Stimulated activated CD4-positive, alpha-beta T cell treated with anti-CD3 and anti-CD28 coated beads, Interleukin-2, amount 100 ng/mL, for 48 hours (primary cell): ENCODE data around the gene ADAMTS17.

Experiments
- DNase-seq, 2 donors: peaks; one replicate each; pipeline ENCODE4 v3.0.0-alpha.2; 2020

ADAMTS17 gene

DNA sequence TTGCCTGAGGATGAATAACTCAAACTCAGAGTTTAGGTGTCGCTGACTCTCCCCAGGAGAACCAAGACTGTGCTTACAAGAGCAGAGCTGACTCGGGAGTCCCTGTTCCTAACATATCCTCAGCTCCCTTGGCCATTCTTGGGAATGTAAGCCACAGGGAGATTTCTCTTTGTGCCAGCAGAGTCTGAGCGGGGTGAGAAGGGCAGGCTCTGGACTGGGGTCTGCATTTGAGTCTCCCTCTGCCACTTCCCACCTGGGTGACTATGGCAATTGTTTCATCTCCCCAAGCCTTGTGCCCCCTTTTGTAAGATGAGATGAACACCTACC is 126.0 kb downstream of the ADAMTS17 start:
- no peak for DNase-seq

DNA sequence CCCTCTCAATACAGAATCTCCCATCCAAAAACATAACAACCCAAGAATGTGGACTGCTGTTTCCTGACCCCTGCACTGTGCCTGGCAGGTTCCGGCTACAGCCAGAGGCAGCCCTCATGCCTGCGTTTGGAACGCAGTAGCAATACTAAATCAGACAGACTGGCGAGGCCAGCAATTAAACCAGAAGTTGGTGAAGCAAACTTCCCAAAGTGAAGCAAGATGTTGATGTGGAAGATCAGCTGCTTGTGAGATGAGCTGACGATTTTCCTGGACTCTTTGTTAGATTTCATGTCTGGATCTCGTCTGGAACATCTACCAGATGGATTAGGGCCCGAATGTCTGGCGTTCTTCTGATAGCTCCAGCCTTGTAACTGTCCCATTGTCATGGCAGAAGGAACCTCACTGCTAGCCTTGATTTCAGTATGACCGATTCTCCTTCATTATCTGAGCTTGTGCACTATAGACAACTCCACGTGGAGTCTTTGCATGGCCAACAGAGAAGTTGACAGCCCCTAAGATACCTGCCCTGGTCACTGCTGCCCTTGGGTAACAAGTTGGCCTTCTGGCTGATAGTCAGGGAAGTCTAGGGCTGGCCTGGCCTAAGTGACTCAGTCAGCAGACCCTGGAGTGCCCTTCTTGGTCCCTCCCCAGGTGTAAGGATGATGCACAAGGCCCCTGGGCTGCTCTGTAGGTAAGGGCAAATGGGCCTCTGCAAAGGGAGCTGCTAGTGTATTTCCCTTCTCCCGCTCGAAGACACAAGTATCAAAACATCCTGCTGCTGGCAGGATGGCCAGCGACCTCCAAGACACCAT is 126.5 kb downstream of the ADAMTS17 start:
- no peak for DNase-seq

DNA sequence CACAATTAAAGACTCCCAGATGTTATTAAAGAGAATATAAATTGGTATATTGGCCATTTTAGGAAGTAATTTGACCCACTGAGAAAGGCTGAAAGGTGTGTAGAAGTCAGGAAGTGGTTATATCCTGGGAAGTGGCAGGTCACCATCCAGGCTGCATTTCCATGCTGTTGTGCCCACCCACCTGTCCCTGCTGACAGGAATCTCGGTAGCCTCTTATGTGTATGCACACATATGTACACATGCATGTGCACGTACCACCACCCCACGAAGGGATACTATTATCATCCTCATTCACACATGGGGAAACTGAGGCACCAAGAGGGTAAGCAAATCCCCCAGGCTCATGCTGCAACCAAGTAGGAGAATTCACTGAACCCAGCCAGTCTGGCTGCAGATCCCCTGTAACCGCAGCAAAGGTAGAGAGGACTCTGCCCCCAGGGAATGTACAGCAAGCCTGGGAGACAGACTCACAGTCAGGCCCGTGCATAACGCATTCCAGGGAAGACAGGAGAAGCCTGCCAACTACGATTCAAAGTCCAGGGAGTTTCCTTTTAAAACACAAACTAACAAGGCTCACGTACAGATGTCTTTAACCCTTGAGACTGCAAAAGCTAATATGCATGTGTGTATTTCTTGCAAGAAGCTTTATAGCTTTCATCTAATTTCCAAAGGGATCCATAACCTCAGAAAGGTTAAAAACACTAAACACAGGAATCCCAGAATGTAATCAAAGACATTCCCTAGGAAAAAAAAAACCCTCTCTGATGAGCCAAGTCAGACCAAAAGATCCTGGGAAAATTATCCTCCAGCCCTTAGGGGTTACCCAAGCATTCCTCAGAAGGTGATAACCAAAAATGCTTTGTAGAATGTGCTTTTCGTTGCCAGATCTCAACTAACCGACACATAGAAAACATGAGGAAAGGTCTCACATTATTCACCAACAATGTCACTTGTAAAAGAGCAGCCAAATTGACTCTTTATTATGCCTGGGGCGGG is 129.6 kb downstream of the ADAMTS17 start:
- DNase-seq = no peak

DNA sequence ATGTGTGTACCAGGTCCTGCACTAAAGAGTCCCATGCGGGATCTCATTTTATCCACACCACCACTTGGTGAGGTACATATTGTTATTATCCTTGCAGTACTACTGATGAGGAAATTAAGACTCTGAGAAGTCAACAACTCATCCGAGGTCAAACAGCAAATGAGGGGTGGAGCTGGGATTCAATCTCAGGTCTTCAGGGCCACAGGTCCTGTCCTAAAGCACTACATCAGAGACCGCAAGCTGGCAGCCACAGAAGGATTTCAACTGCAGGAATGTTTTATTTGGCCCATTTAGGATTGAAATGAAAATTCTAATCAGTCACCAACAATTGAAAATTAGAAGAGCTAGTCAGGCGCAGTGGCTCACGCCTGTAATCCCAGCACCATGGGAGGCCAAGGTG is 131.4 kb downstream of the ADAMTS17 start:
- DNase-seq = no peak

DNA sequence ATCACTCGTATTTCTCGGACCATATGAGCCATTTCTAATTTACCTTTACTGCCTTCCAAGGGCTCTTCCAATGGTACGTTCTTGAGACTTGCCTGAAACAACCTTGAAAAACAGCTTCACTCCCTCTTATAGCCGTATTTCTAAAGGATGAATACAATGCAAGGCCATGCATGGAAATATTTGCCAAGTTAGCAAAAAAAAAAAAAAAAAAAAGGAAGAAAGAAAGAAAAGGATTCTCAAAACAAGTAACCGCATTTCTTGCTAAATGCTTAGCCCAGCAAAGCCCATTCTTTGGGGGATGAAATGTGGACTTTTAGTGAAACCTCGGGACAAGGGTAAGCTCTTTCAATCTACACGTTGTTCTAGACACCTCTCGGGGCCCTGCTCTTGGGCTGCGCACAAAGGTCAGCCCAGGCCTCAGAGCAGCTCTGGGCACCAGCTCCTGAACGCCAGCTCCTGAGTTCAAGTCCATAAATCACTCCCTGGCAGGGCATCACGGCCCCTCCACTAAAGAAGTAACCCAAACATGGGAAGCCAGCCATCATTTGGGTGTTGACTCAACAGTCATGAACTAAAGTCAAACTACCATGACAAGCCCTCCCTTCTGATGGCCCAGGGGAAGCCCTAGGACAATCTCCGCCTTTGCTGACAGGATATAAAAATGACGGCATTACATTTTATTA is 132.7 kb downstream of the ADAMTS17 start:
- no peak for DNase-seq

DNA sequence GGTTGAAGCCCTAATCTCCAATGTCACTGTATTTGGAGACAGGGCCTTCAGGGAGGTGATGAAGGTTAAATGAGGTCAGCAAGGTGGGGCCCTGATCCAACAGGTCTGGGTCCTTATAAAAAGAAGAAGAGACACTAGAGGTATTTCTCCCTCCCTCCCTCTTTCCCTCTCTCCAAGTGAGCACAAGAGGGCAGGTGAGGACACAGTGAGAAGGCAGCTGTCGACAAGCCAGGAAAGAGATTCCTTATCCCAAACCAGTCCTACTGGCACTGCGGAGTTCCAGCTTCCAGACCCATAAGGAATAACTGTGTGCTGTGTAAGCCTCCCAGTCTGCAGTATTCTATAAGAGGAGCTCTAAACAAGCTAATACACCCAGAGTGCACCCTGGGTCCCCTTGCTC is 134.7 kb downstream of the ADAMTS17 start:
- no peak for DNase-seq

DNA sequence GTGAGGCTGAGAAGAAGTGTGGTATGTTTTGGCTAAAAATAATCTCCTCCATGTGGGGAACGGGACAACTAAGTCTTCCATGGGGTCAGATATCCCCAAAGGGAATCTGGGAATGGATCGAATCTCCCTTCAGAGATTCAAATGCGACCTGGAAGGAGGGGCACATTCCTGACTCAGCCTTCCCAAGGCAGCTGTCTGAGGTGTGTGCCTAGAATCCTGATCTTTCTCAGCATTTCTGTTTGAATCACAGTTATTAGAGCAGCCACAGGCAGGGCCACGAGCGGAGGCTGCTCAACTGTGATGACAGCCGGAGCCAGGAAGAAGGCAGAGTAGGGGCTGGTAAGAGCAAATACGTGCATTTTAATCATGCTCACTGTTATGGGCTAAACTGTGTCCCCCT is 135.1 kb downstream of the ADAMTS17 start:
- DNase-seq = no peak

DNA sequence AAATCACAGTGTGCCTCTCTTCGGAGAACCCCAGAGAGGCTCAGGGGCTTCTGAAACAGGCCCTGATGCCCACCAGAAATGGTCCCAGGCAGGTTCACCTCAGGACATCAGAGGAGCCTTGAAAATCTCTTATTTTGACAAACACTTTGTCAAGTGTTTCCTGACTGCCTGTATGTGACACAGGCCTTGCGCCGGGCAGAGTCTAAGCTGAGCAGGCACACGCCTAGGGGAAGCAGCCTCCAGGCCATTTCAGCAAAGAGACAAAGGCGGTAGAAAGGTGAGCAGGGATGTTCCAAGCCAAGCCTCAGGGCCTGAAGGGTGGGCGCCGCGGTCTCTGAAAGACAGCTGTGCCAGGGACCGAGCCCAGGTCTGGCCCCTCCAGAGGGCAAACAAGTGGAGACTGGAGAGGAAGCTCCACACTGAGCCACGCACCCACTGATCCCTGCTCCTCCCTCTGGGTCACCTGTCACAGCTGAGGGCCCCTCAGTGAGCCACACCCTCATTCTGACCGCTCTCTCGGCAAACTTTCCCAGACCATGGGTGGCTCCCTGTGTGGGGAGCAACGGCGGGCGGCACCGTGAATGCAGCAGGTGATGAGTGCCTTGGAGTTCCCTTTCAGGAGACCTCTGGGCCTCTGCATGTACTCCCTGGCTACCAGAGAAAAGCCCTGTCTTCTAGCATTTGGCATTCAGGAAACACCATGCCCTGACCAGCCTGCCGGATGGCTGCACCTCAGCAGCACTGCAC is 136.1 kb downstream of the ADAMTS17 start:
- no peak for DNase-seq

DNA sequence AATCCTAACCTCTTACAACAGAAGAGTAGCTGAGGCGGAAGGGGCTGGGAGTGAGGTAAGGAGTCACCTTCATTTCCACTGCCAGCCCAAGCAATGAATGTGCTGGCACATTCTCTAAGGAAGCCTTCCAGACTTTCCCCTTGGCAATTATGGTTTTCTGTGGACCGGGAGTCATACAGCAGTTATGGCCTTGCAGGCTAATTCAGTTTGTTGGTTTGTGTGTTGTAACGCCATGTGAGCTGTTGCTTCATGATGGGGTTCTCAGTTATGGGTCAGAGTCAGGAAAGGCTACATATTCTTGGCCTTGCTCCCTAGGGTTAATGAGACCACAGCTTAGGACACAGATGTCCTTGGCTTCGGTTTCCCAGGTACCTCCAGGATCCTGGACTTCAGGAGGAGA is 137.0 kb downstream of the ADAMTS17 start:
- DNase-seq = no peak

DNA sequence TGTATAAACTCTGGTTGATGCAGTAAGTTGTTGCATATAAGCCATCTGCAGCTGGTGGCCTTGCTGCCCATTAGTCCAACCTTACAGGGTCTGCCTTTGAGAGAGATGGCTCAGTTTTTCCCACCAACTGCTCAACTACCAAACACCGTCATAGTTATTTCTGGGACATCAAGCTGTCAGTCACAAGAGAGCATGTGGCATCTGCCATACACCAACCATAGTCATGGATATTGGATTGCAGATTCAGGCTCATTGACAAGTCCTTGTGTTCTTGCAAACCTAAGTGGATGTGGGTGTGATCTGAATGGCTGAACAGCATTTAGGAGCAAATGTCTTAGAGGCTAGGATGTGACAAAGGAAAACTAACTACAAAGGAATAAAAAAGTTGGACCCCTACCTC is 137.6 kb downstream of the ADAMTS17 start:
- DNase-seq = no peak

DNA sequence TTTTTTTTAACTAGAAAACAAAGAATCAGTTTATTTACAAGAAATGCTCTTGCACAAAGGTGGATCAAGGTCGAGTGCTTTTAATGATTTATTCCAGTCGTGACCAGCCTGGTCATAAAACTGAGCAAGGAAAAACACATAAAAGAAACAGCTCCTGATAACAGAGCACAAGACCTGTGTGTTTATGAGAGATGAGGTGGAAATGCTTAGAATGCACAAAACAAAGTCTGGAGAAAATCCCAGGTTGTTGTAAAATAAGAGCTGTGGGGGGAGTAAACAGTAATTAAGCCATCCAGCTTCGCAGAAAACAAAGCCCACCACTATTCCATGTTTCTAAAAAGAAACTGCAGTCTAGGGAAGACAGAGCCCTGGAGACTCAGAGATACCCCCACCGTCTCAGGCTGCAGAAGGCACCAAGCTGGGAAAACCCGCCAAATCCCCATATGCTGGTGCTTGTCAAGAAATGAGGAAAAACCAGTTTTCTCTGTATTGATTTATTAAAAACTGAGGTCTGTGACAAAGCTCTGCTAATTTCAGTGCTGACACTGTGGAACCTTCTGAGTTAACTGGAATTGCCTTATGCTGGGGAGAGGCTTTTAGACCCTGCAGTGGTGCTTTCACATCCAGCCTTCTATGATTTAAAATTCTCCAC is 139.3 kb downstream of the ADAMTS17 start:
- no peak for DNase-seq

DNA sequence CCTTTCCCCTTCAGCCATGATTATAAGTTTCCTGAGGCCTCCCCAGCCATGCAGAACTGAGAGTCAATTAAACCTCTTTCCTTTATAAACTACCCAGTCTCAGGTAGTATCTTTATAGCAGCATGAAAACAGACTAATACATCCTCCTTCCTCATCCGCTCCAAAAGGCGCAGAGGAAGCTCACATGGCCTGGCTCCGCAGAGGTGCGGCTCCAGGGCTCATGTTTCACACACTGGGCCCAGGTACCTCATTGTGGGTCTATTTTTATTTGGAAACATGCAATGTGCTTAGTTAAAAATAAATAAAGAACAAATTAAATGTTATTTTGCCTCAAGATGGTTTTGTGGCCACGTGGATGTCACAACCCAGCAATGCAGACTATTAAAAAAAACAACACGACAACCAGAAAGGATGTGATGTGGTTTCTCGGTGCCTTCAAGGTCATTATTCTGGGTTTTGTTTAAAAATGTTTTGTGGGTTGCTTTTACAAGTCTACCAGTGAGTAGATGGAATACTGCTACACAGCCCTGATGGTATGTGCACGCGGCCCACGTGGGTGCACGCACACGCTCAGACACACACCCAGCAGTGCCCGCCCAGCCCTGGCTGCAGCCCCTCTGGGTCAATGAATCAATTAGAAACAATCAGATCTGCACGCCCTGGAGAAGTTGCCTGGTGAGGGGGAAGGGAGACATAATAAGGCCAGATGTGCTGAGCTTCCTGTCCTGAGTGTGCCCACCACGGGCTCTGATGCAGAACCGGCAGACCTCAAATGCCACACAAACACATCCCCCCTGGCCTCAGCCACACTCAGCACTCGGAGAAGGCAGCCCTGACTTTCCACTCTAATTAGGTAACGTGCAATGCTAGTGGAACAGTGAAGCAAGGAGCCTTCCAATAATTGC is 140.1 kb downstream of the ADAMTS17 start:
- DNase-seq = no peak

DNA sequence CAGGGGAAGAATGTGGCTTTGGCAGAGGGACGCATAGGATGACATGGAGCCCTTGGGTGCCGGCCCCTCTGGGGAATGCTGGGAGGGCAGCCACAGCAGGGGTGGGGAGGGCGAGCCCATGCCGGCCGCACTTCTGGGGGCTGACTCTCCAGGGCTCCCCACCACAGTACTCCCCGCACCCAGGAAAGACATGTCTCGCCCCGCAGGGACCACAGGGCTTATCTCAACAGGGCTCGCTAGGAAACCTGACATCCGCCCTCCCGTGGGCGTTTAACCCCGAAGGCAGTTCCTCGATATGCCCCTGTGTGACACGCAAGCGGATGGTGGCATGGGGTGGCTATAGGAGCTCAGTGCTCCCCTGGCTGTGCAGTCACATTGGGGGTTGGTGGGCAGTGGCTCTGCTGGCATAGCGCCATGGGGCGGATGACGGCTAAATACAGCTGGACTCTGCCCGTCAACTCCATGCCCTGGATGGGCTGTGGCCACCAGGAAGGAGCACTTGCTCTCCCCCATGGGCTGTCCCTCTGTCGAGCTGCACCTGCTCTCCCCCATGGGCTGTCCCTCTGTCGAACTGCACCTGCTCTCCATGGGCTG is 141.4 kb downstream of the ADAMTS17 start:
- no peak for DNase-seq

DNA sequence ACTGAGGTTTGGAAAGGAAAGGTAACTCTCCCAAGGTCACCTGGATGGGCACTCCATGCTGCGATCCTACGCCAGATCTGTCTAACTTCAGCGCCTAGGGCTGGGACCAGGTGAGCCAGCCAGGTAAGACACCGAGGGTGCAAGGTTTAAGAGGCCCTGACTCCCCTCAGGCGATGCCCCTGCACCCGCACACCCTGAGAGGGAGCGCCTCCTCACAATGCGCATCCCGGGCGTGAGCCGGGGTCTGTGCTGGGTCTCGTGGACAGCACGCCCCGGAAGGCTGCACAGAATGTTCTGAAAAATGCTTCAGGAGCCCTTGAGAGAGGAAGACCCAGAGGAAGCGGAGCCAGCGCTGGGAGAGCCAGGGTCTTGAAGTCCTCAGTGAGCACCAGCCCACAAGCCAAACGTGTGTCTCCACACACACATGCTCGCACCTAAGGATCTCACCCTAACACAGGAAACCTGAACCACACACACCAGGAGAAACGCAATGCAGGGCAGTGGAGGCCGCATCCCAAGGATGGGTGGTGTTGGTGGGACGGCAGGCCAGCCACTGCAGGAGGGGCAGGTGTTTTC is 142.0 kb downstream of the ADAMTS17 start:
- DNase-seq = no peak

DNA sequence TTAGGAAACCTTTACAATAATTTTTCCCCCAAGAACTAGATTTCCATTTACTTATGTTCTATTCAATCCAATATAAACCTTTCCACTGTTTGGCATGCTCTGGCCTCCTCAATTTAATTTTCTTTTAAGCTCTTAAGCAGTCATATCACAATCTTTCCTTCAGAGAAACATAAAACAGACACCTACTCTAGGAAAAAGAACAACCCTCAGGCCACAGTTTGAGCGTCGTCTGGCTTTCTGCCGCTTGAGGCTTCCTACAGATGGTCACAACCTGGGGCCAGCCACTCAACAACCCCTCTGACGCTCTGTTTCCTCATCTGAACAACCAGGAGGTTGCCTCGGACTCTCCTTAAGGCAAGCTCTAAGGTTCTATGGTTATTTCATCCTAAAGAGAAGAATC is 143.3 kb downstream of the ADAMTS17 start:
- DNase-seq = no peak

DNA sequence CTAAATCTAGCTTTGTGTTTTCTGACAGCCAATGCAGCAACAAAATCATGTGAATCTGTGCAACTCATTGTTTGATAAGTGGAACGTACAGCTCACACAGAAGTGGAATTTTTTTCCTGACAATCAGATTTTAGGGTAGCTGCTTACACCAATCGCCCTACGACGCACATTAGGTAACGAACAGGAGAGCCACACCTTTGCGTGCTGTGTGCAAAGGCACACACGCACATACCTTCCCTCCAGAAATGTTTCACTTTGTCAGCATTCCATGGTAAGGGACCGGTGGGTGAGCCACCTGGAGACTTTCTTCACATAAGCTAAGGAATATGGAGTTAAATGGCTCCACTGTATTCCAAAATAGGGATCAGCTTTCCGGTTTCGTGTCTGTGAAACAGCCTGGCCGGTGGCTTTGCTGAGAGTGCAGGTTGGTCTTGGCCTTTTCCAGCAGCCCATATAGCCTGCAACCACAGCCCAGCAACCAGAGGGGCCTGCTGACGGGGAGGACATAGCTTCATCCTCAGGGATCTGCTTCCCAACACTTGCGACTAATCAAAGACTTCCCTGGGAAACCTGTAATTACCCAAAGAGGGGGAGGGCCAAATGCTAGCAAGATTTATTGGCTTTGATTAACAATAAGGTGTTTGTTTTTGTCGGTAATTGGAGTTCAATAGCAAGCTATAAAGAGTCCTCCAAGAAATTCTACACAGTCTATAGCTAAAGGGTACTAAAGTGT is 145.3 kb downstream of the ADAMTS17 start:
- DNase-seq = no peak

DNA sequence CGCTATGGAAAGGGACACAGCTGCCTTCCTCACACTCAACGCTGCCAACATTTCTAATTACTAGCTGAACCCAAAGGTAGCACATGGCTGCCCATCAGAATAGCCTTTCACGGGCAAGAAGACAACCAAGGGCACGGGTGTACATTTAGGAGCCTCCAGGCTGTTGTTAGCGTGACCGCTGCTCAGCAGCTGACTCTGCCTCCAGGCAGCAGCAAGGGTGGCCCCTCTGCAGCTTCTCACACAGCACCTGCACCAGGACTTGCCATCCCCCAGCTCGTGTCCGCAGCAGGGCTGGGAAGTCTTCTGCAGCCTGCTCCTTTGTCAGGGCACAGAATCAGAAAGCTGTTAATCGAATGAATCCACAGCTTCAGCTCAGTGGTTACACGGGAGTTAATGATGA is 146.8 kb downstream of the ADAMTS17 start:
- DNase-seq = no peak

DNA sequence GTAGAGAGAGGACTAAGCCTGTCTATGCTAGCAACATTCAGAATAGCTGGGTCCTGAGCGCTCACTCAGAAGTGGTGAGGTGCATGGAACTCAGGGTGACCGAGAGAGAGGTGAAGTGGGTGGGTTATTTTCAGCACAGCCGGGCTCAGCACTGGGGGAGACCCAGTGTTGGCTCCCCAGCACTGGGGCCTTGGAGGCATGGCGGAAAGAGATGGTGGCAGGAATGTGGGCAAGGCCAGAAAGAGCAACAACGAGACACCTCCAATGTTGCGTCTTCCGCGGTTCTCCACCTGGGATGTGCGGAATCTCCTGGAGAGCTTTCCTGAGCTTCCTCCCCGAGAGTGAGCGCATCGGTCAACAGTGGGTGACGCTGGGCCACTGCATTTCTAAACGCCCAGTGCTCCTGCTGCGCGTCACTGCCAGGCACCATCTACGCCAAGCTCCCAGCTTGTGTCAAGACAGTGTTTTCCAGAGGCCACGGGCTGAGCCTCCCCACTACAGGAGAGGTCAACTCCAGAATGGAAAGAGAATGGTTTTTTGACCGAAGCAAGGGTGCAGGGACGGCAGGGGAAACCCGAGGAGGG is 148.4 kb downstream of the ADAMTS17 start:
- no peak for DNase-seq
